Measurements from ENCODE around the gene GOT1. TPM values are rescaled to one million over a fixed set of nuclear protein-coding genes. Genes with fewer than 3 reads are reported as not detected.

The GOT1 gene
- total RNA-seq, 4 donors from 2014 or later: 91.4 to 215 (median 135) TPM

- no peak overlapping the region for H3K4me3 ChIP-seq
- TF ChIP-seq POLR2A (IDR thresholded peaks at IDR 0.05) (no peak), CTCF (IDR thresholded peaks at IDR 0.05 in 4 of 5, conservative IDR thresholded peaks at IDR 0.05 in 1 of 5) (no peak)
- ATAC-seq (no peak), DNase-seq (no peak)
- H3K27ac ChIP-seq: no peak overlapping the region
- H3K36me3 ChIP-seq: peaks cover 0 to 10% of the 10 kb centered on the region in 2 donors
- no peaks in the 10 kb centered on the region for H3K9me3 ChIP-seq
- H3K4me1 ChIP-seq: peaks cover 21 to 24% of the 10 kb centered on the region in 2 donors
- intact Hi-C loops (cut with DNase I; ENCODE audit: low total_unique reads) (loop anchor here (2.0 to 5.0 kb wide), 2 partner anchors 220 to 314 kb away; no protein-coding TSS in a partner anchor), in situ Hi-C loops (cut with MboI; ENCODE audit: low sequenced_read_pairs in 4 of 4) (loop anchor here (5.0 to 10.0 kb wide), 2 partner anchors 44 to 222 kb away; no protein-coding TSS in a partner anchor)
- no peaks in the 10 kb centered on the region for H3K27me3 ChIP-seq
These were observed 37.4 kb downstream of the GOT1 start for GRCh38 chr10:99393036-99393435.

GRCh38 chr10:99391346-99391745, 39.1 kb downstream of the GOT1 start:
- H3K4me1 ChIP-seq: peaks cover 17 to 21% of the 10 kb centered on the region in 2 donors
- no peak overlapping the region for H3K4me3 ChIP-seq
- in situ Hi-C loops (cut with MboI; ENCODE audit: low sequenced_read_pairs in 4 of 4): loop anchor here (5.0 to 10.0 kb wide), 2 partner anchors 46 to 223 kb away; no protein-coding TSS in a partner anchor
- DNase-seq: no peak
- intact Hi-C loops (cut with DNase I; ENCODE audit: low total_unique reads): loop anchor here (5.0 kb wide), 1 partner anchor 316 kb away; no protein-coding TSS in a partner anchor
- no peaks in the 10 kb centered on the region for H3K36me3 ChIP-seq
- H3K9me3 ChIP-seq: no peaks in the 10 kb centered on the region
- no peaks in the 10 kb centered on the region for H3K27me3 ChIP-seq
- TF ChIP-seq CTCF (IDR thresholded peaks at IDR 0.05 in 4 of 5, conservative IDR thresholded peaks at IDR 0.05 in 1 of 5) (no peak), POLR2A (IDR thresholded peaks at IDR 0.05) (no peak)
- no peak for ATAC-seq
- H3K27ac ChIP-seq: no peak overlapping the region

- no peak overlapping the region for H3K27ac ChIP-seq
- H3K27me3 ChIP-seq: no peaks in the 10 kb centered on the region
- no peaks in the 10 kb centered on the region for H3K9me3 ChIP-seq
- TF ChIP-seq CTCF (IDR thresholded peaks at IDR 0.05 in 4 of 5, conservative IDR thresholded peaks at IDR 0.05 in 1 of 5): no peak
- no peak for TF ChIP-seq POLR2A (IDR thresholded peaks at IDR 0.05)
- no peak overlapping the region for H3K4me3 ChIP-seq
- no peaks in the 10 kb centered on the region for H3K36me3 ChIP-seq
- intact Hi-C loops (cut with DNase I; ENCODE audit: low total_unique reads): loop anchor here (5.0 kb wide), 1 partner anchor 317 kb away; no protein-coding TSS in a partner anchor
- no peak for DNase-seq
- no peak for ATAC-seq
- in situ Hi-C loops (cut with MboI; ENCODE audit: low sequenced_read_pairs in 4 of 4): loop anchor here (5.0 to 10.0 kb wide), 2 partner anchors 47 to 225 kb away; no protein-coding TSS in a partner anchor
- H3K4me1 ChIP-seq: peaks cover 4 to 9% of the 10 kb centered on the region in 2 donors
These were observed 40.5 kb downstream of the GOT1 start for GRCh38 chr10:99389729-99390480.

GRCh38 chr10:99387541-99387940, 42.9 kb downstream of the GOT1 start:
- intact Hi-C loops (cut with DNase I; ENCODE audit: low total_unique reads) (no loop called here), in situ Hi-C loops (cut with MboI; ENCODE audit: low sequenced_read_pairs in 4 of 4) (no loop called here)
- TF ChIP-seq POLR2A (IDR thresholded peaks at IDR 0.05): no peak
- no peak for TF ChIP-seq CTCF (IDR thresholded peaks at IDR 0.05 in 4 of 5, conservative IDR thresholded peaks at IDR 0.05 in 1 of 5)
- DNase-seq (no peak), ATAC-seq (no peak)
- Histone ChIP-seq H3K36me3 (no peaks in the 10 kb centered on the region), H3K27ac (no peak overlapping the region), H3K4me3 (no peak overlapping the region), H3K9me3 (no peaks in the 10 kb centered on the region), H3K4me1 (peaks cover 0 to 2% of the 10 kb centered on the region in 2 donors), H3K27me3 (no peaks in the 10 kb centered on the region)

All from gastrocnemius medialis (tissue), 4 donors.